ENCODE data around the gene MYCBPAP.
"Not testable (repeated sequence)": the region's sequence is repeated elsewhere in the genome, so short reads cannot be mapped to it uniquely, and the experiment has no call there.

MYCBPAP gene

DNA sequence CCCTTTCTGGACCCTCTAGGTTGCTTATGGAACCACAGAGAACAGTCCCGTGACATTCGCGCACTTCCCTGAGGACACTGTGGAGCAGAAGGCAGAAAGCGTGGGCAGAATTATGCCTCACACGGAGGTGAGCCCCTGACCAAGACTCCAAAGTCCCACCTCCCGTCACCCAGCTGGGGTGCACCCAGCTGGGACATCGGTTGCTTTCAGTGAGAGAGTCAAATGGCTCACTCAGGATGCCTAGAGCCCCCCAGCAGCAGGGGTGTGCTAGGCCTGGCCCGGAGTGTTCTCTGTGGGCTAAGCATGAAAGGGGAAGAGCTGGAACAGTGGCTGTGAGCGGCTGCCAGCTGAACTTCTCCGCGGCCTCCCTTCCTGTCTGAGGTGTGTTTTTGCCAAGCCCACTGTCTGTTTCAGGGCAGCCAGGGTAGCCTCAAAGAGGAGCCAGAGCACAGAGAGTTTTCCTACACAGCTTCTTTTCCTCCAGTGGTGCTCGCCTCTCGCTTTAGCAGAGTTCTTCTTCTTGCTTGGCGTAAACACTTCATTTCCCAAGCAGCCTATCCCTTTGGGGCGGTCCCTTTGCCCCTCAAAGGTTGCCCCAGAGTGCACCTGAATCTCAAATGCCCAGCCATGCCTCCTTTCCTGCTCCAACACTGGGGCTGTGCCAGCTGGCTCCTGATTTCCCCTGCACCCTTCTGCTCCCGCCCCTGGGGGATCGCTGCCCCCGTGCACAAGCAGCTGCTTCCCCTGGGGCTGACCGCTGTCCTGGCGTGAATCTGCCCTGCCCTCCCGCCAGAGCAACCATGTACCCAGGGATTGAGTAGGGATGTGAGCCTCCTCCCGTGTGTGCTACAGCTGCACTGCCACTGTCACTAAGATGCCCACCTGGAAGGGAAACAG lies 37.0 kb upstream of the MYCBPAP start:
- TF ChIP-seq, protein P1, sequence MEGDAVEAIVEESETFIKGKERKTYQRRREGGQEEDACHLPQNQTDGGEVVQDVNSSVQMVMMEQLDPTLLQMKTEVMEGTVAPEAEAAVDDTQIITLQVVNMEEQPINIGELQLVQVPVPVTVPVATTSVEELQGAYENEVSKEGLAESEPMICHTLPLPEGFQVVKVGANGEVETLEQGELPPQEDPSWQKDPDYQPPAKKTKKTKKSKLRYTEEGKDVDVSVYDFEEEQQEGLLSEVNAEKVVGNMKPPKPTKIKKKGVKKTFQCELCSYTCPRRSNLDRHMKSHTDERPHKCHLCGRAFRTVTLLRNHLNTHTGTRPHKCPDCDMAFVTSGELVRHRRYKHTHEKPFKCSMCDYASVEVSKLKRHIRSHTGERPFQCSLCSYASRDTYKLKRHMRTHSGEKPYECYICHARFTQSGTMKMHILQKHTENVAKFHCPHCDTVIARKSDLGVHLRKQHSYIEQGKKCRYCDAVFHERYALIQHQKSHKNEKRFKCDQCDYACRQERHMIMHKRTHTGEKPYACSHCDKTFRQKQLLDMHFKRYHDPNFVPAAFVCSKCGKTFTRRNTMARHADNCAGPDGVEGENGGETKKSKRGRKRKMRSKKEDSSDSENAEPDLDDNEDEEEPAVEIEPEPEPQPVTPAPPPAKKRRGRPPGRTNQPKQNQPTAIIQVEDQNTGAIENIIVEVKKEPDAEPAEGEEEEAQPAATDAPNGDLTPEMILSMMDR (IDR thresholded peaks at IDR 0.05; ENCODE audit: insufficient read depth, low read depth, low read length, missing control alignments) = no peak
- DNase-seq (ENCODE audit: low read depth) = no peak
- no peak overlapping the region for H3K4me3 ChIP-seq (ENCODE audit: low read length)

GRCh38 chr17:50472286-50472685 lies 36.0 kb upstream of the MYCBPAP start:
- no peak overlapping the region for H3K4me3 ChIP-seq (ENCODE audit: low read length)
- TF ChIP-seq, protein P1 (IDR thresholded peaks at IDR 0.05; ENCODE audit: insufficient read depth, low read depth, low read length, missing control alignments) = no peak
- no peak for DNase-seq (ENCODE audit: low read depth)

DNA sequence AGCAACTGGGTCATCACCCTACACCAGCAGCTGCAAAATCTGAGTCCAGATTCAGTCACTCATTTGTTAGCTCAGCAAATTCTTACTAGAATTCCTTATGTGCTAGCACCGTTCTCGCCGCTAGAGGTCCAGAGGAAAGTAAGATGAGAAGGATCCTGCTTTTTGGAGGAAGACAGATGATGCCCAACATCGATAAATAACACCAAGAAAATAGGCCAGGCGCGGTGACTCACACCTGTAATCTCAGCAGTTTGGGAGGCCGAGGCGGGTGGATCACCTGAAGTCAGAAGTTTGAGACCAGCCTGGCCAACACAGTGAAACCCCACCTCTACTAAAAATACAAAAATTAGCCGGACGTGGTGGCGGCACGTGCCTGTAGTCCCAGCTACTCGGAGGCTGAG lies 35.5 kb upstream of the MYCBPAP start:
- not testable (repeated sequence) for H3K4me3 ChIP-seq (ENCODE audit: low read length); DNase-seq (ENCODE audit: low read depth)
- TF ChIP-seq, protein P1 (IDR thresholded peaks at IDR 0.05; ENCODE audit: insufficient read depth, low read depth, low read length, missing control alignments) = peak; percentile 17

GRCh38 chr17:50473901-50474300 lies 34.3 kb upstream of the MYCBPAP start:
- DNase-seq (ENCODE audit: low read depth) = no peak
- no peak overlapping the region for H3K4me3 ChIP-seq (ENCODE audit: low read length)
- TF ChIP-seq, protein P1 (IDR thresholded peaks at IDR 0.05; ENCODE audit: insufficient read depth, low read depth, low read length, missing control alignments) = no peak

GRCh38 chr17:50474523-50474922 lies 33.7 kb upstream of the MYCBPAP start:
- no peak for DNase-seq (ENCODE audit: low read depth)
- TF ChIP-seq, protein P1 (IDR thresholded peaks at IDR 0.05; ENCODE audit: insufficient read depth, low read depth, low read length, missing control alignments) = no peak
- H3K4me3 ChIP-seq (ENCODE audit: low read length) = no peak overlapping the region

- TF ChIP-seq, protein P1 (IDR thresholded peaks at IDR 0.05; ENCODE audit: insufficient read depth, low read depth, low read length, missing control alignments) = no peak
- no peak for DNase-seq (ENCODE audit: low read depth)
- H3K4me3 ChIP-seq (ENCODE audit: low read length) = no peak overlapping the region
Measured at GRCh38 chr17:50475362-50475761, 32.9 kb upstream of the MYCBPAP start.

GRCh38 chr17:50475775-50476544 lies 32.3 kb upstream of the MYCBPAP start:
- H3K4me3 ChIP-seq (ENCODE audit: low read length); DNase-seq (ENCODE audit: low read depth): not testable (repeated sequence)
